Measurements from ENCODE around the gene SH2D3C.

The SH2D3C gene

GRCh38 chr9:127776195-127776923 is 2.1 kb downstream of the SH2D3C start:
- no peaks in the 10 kb centered on the region for H3K4me1 ChIP-seq
- H2AFZ ChIP-seq: no peak overlapping the region
- TF ChIP-seq CTCF (IDR thresholded peaks at IDR 0.05): no peak
- no peaks in the 10 kb centered on the region for H3K79me2 ChIP-seq
- H3K4me2 ChIP-seq (ENCODE audit: low read length): no peak overlapping the region
- no peak overlapping the region for H3K27ac ChIP-seq
- no peak overlapping the region for H3K4me3 ChIP-seq (ENCODE audit: low read depth, low read length)
- H3K36me3 ChIP-seq (ENCODE audit: control insufficient read depth, insufficient read depth, low read length): no peaks in the 10 kb centered on the region
- H3K9me3 ChIP-seq (ENCODE audit: control insufficient read depth, low read length): no peaks in the 10 kb centered on the region
- H3K9ac ChIP-seq: no peak overlapping the region
- H3K27me3 ChIP-seq (ENCODE audit: control insufficient read depth, insufficient read depth, low read length): no peaks in the 10 kb centered on the region

- TF ChIP-seq CTCF (IDR thresholded peaks at IDR 0.05): no peak
- H3K36me3 ChIP-seq (ENCODE audit: control insufficient read depth, insufficient read depth, low read length): no peaks in the 10 kb centered on the region
- H3K27me3 ChIP-seq (ENCODE audit: control insufficient read depth, insufficient read depth, low read length): no peaks in the 10 kb centered on the region
- no peaks in the 10 kb centered on the region for H3K9me3 ChIP-seq (ENCODE audit: control insufficient read depth, low read length)
- no peak overlapping the region for H3K4me3 ChIP-seq (ENCODE audit: low read depth, low read length)
- no peaks in the 10 kb centered on the region for H3K4me1 ChIP-seq
- H3K4me2 ChIP-seq (ENCODE audit: low read length): no peak overlapping the region
- no peaks in the 10 kb centered on the region for H3K79me2 ChIP-seq
- H3K27ac ChIP-seq: no peak overlapping the region
- H2AFZ ChIP-seq: no peak overlapping the region
- H3K9ac ChIP-seq: no peak overlapping the region
Measured at GRCh38 chr9:127773981-127774380, 4.5 kb downstream of the SH2D3C start.

- Histone ChIP-seq H3K36me3 (ENCODE audit: control insufficient read depth, insufficient read depth, low read length) (no peaks in the 10 kb centered on the region), H2AFZ (no peak overlapping the region), H3K27me3 (ENCODE audit: control insufficient read depth, insufficient read depth, low read length) (no peaks in the 10 kb centered on the region), H3K79me2 (no peaks in the 10 kb centered on the region), H3K4me2 (ENCODE audit: low read length) (no peak overlapping the region), H3K9me3 (ENCODE audit: control insufficient read depth, low read length) (no peaks in the 10 kb centered on the region), H3K4me1 (no peaks in the 10 kb centered on the region), H3K9ac (no peak overlapping the region), H3K4me3 (ENCODE audit: low read depth, low read length) (no peak overlapping the region), H3K27ac (no peak overlapping the region)
- TF ChIP-seq CTCF (IDR thresholded peaks at IDR 0.05): no peak
Measured at GRCh38 chr9:127773272-127773671, 5.2 kb downstream of the SH2D3C start.

- Histone ChIP-seq H3K27me3 (ENCODE audit: control insufficient read depth, insufficient read depth, low read length) (no peaks in the 10 kb centered on the region), H3K4me1 (no peaks in the 10 kb centered on the region), H3K9ac (no peak overlapping the region), H3K4me2 (ENCODE audit: low read length) (no peak overlapping the region), H2AFZ (no peak overlapping the region), H3K36me3 (ENCODE audit: control insufficient read depth, insufficient read depth, low read length) (no peaks in the 10 kb centered on the region), H3K4me3 (ENCODE audit: low read depth, low read length) (no peak overlapping the region), H3K79me2 (no peaks in the 10 kb centered on the region), H3K9me3 (ENCODE audit: control insufficient read depth, low read length) (no peaks in the 10 kb centered on the region), H3K27ac (no peak overlapping the region)
- no peak for TF ChIP-seq CTCF (IDR thresholded peaks at IDR 0.05)
Measured at GRCh38 chr9:127772603-127773002, 5.9 kb downstream of the SH2D3C start.

- Histone ChIP-seq H3K36me3 (ENCODE audit: control insufficient read depth, insufficient read depth, low read length) (no peaks in the 10 kb centered on the region), H3K27ac (no peak overlapping the region), H3K9ac (no peak overlapping the region), H3K4me3 (ENCODE audit: low read depth, low read length) (peak overlapping the region; percentile 64), H3K4me2 (ENCODE audit: low read length) (peak overlapping the region; percentile 74), H2AFZ (peak overlapping the region; percentile 66), H3K4me1 (no peaks in the 10 kb centered on the region), H3K9me3 (ENCODE audit: control insufficient read depth, low read length) (no peaks in the 10 kb centered on the region), H3K79me2 (no peaks in the 10 kb centered on the region), H3K27me3 (ENCODE audit: control insufficient read depth, insufficient read depth, low read length) (no peaks in the 10 kb centered on the region)
- no peak for TF ChIP-seq CTCF (IDR thresholded peaks at IDR 0.05)
Measured at GRCh38 chr9:127771570-127772189, 6.8 kb downstream of the SH2D3C start.
